Right lobe of liver (tissue), 6 donors: ENCODE data around the gene AHI1. TPM values are rescaled to one million over a fixed set of nuclear protein-coding genes. Genes with fewer than 3 reads are reported as not detected.

Experiments
- ATAC-seq, 4 donors: fragments of 200-7000 bp; cut with Tn5 transposase; one replicate each; pipeline ENCODE4 v1.9.1; 2020; ENCODE audit warnings: mild to moderate bottlenecking in 4 of 4, moderate library complexity in 4 of 4
- DNase-seq, 3 donors: peaks; one replicate each; pipeline ENCODE4 v3.0.0-alpha.2; 2020
- H3K27ac ChIP-seq, 3 donors: fragments of 200-600 bp; one replicate each; pipeline ENCODE4 v1.8.0; 2022
- H3K27me3 ChIP-seq, 2 donors: fragments of 200-600 bp; one replicate each; pipeline ENCODE4 v1.8.0; 2022
- H3K36me3 ChIP-seq, 4 donors: fragments of 200-600 bp; sonication (generic) in 1 of 4; one replicate each; pipeline versions ENCODE4 v1.5.1 to v1.8.0; 2017 to 2022; ENCODE audit warnings: control low read depth in 1 of 4
- H3K4me1 ChIP-seq, 4 donors: fragments of 200-600 bp; sonication (generic) in 1 of 4; one replicate each; pipeline versions ENCODE4 v1.5.1 to v1.8.0; 2017 to 2022; ENCODE audit warnings: control low read depth in 1 of 4
- H3K4me3 ChIP-seq, 3 donors: fragments of 200-600 bp; one replicate each; pipeline ENCODE4 v1.8.0; 2022
- H3K9me3 ChIP-seq, 4 donors: fragments of 200-600 bp; sonication (generic) in 1 of 4; one replicate each; pipeline versions ENCODE4 v1.5.1 to v1.8.0; 2017 to 2022; ENCODE audit warnings: control low read depth in 1 of 4
- POLR2A ChIP-seq: fragments of 450-650 bp; IDR thresholded peaks from one replicate; pipeline ENCODE4 v1.6.1; 2017; ENCODE audit warnings: antibody characterized with exemption, mild to moderate bottlenecking
- WGBS: methylation state at CpG from one replicate; pipeline ENCODE4 v1.1.6; 2018; ENCODE audit warnings: low coverage, low lambda C conversion rate; ENCODE audit not compliant: insufficient coverage; ENCODE audit errors: missing lambda C conversion rate; 5-methylcytosine and 5-hydroxymethylcytosine counted together
- intact Hi-C, 2 donors: fragments of 100-400 bp; cut with DNase I; formaldehyde crosslinking; loops; one replicate each; pipeline versions ENCODE4 v1.11.2 to v1.14.1; 2022
- total RNA-seq, 6 experiments: library from RNA; depleted of rRNA in 2 of 6; stranded (reverse); fragments of >200 nt in 2 of 6; fragmentation: NEBNext Ultra II Directional in 3 of 6; extraction: Animal tissue kit (Norgen Biotek cat#: 25700) in 3 of 6; gene quantifications; one replicate each; pipeline versions ENCODE4 v1.1.0 to v1.2.4, GENCODE V29; 2016 to 2023
- TF ChIP-seq, protein P1 (sequence below), 4 donors: fragments of 200-600 bp in 3 of 4; fragments of 450-650 bp in 1 of 4; IDR thresholded peaks; one replicate each; pipeline versions ENCODE4 v1.5.1 to v1.8.0; 2016 to 2022; ENCODE audit warnings: antibody characterized with exemption in 4 of 4, mild to moderate bottlenecking in 2 of 4
- donor health status: DM: no; HTN: yes; CAD: no.
- donor health status: DM: no; HTN: no; CAD: no.
- donor health status: DM: no; HTN: no; CAD: no.
- donor health status: DM: no; HTN: yes; CAD: no.
- donor health status: DM: no; HTN: yes; CAD: no.

AHI1 gene
- total RNA-seq, 6 experiments from 2014 or later = 4.7 to 9.2 (median 8.0) TPM

- TF ChIP-seq POLR2A = no peak
- TF ChIP-seq, protein P1, sequence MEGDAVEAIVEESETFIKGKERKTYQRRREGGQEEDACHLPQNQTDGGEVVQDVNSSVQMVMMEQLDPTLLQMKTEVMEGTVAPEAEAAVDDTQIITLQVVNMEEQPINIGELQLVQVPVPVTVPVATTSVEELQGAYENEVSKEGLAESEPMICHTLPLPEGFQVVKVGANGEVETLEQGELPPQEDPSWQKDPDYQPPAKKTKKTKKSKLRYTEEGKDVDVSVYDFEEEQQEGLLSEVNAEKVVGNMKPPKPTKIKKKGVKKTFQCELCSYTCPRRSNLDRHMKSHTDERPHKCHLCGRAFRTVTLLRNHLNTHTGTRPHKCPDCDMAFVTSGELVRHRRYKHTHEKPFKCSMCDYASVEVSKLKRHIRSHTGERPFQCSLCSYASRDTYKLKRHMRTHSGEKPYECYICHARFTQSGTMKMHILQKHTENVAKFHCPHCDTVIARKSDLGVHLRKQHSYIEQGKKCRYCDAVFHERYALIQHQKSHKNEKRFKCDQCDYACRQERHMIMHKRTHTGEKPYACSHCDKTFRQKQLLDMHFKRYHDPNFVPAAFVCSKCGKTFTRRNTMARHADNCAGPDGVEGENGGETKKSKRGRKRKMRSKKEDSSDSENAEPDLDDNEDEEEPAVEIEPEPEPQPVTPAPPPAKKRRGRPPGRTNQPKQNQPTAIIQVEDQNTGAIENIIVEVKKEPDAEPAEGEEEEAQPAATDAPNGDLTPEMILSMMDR (IDR thresholded peaks at IDR 0.05) = no peak
- no peak overlapping the region for H3K27ac ChIP-seq
- no peak for ATAC-seq
- H3K9me3 ChIP-seq = no peaks in the 10 kb centered on the region
- no peaks in the 10 kb centered on the region for H3K36me3 ChIP-seq
- no peak for DNase-seq
- H3K4me1 ChIP-seq = no peaks in the 10 kb centered on the region
- H3K4me3 ChIP-seq = no peak overlapping the region
- WGBS = 74% methylated on average over 4 of the region's 4 CpGs
- intact Hi-C loops = no loop called here
- no peaks in the 10 kb centered on the region for H3K27me3 ChIP-seq
Measured at GRCh38 chr6:135281964-135282363, 215.6 kb downstream of the AHI1 start.

GRCh38 chr6:135281227-135281626 lies 216.3 kb downstream of the AHI1 start:
- DNase-seq = no peak
- peak in 1 of 4 donors; percentile 20 for ATAC-seq
- Histone ChIP-seq H3K27ac (no peak overlapping the region), H3K36me3 (no peaks in the 10 kb centered on the region), H3K27me3 (no peaks in the 10 kb centered on the region), H3K9me3 (no peaks in the 10 kb centered on the region), H3K4me1 (no peaks in the 10 kb centered on the region), H3K4me3 (no peak overlapping the region)
- TF ChIP-seq, protein P1 (IDR thresholded peaks at IDR 0.05) = no peak
- TF ChIP-seq POLR2A = no peak
- 74% methylated on average over 2 of the region's 2 CpGs for WGBS
- intact Hi-C loops = no loop called here

DNA sequence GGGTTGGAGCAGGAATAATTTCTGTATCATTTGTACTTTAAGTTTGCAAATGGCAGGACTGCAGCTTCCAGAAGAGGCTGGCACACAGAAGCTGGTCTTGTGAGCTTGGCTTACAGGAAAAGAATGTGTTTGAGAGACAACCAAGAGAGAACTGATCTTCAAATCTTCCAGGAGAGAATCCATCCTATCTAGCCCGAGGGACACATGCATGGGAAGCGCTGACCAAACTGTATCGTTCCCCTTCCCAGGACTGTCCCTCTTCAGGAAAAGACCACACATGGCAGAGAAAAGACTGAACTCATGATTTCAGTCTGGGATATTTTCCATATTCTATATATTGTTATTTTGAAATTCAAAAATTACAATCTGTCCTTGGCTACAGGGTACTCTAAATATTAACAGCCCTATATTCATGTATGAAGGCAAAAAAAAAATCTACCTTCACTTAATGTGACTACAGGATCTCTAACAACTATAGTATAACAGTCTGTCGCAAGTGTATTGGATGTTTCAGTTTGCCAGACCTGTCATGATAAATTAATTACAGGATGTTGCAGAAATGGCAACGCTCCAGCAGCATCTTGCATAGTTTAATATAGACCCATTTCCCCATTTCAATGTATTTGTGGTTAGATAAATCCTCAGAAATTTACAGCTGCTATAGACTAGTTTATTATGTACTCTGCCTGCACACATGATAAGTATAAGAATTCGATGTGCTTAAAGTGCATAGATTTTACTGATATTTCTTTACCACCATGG lies 217.0 kb downstream of the AHI1 start:
- H3K4me1 ChIP-seq = no peaks in the 10 kb centered on the region
- DNase-seq (no peak), ATAC-seq (peak in 1 of 4 donors; percentile 18)
- no peak overlapping the region for H3K27ac ChIP-seq
- WGBS = 54% methylated on average over 6 of the region's 6 CpGs
- H3K27me3 ChIP-seq = no peaks in the 10 kb centered on the region
- no peaks in the 10 kb centered on the region for H3K9me3 ChIP-seq
- H3K36me3 ChIP-seq = no peaks in the 10 kb centered on the region
- intact Hi-C loops = no loop called here
- no peak overlapping the region for H3K4me3 ChIP-seq
- TF ChIP-seq, protein P1 (IDR thresholded peaks at IDR 0.05) = no peak
- no peak for TF ChIP-seq POLR2A

- 91% methylated on average over 5 of the region's 6 CpGs for WGBS
- intact Hi-C loops = no loop called here
- no peak overlapping the region for H3K4me3 ChIP-seq
Measured at GRCh38 chr6:135277422-135277821, 220.1 kb downstream of the AHI1 start.

More at GRCh38 chr6:135277422-135277821, 220.1 kb downstream of the AHI1 start:
- ATAC-seq (no peak), DNase-seq (no peak)
- Histone ChIP-seq H3K36me3 (no peaks in the 10 kb centered on the region), H3K9me3 (no peaks in the 10 kb centered on the region), H3K27me3 (no peaks in the 10 kb centered on the region), H3K27ac (no peak overlapping the region), H3K4me1 (no peaks in the 10 kb centered on the region)
- TF ChIP-seq, protein P1 (IDR thresholded peaks at IDR 0.05) = no peak
- TF ChIP-seq POLR2A = no peak
